Neuronal stem cell (in vitro differentiated cells): ENCODE measurements around the gene BRK1.
"Not testable (repeated sequence)": the region's sequence is repeated elsewhere in the genome, so short reads cannot be mapped to it uniquely, and the experiment has no call there.

Experiments used
- DNase-seq: peaks from one replicate; pipeline ENCODE4 v3.0.0-alpha.2; 2013; ENCODE audit warnings: low spot score
- H2AFZ ChIP-seq: one replicate; pipeline ENCODE4 v1.6.1; 2013; ENCODE audit warnings: mild to moderate bottlenecking, low read length, inconsistent platforms
- H2AK5ac ChIP-seq: 2 replicates; pipeline ENCODE4 v1.6.1; 2013; ENCODE audit warnings: low read depth, mild to moderate bottlenecking, inconsistent platforms, low read length, moderate library complexity, mixed read lengths
- H2BK120ac ChIP-seq: 2 replicates; pipeline ENCODE4 v1.6.1; 2013; ENCODE audit warnings: low read depth, mild to moderate bottlenecking, inconsistent platforms, low read length, moderate library complexity, mixed read lengths
- H2BK12ac ChIP-seq: one replicate; pipeline ENCODE4 v1.6.1; 2013; ENCODE audit warnings: low read length, inconsistent platforms
- H2BK15ac ChIP-seq: 2 replicates; pipeline ENCODE4 v1.6.1; 2013; ENCODE audit warnings: mild to moderate bottlenecking, low read length, inconsistent platforms, mixed read lengths
- H2BK5ac ChIP-seq: one replicate; pipeline ENCODE4 v1.6.1; 2013; ENCODE audit warnings: inconsistent platforms, mild to moderate bottlenecking, low read length, moderate library complexity
- H3K14ac ChIP-seq: one replicate; pipeline ENCODE4 v1.6.1; 2013; ENCODE audit warnings: low read length, inconsistent platforms
- H3K18ac ChIP-seq: 2 replicates; pipeline ENCODE4 v1.6.1; 2013; ENCODE audit warnings: low read length, inconsistent platforms
- H3K23ac ChIP-seq: 2 replicates; pipeline ENCODE4 v1.6.1; 2013; ENCODE audit warnings: low read depth, mild to moderate bottlenecking, mixed read lengths, low read length, inconsistent platforms; ENCODE audit not compliant: poor library complexity
- H3K27ac ChIP-seq: replicated peaks from 3 replicates; pipeline ENCODE4 v1.5.1; 2013; ENCODE audit warnings: low read length, inconsistent platforms
- H3K27me3 ChIP-seq, 3 experiments: 2 replicates each; pipeline ENCODE4 v1.6.1; 2013; ENCODE audit warnings: low read length in 3 of 3, mild to moderate bottlenecking in 2 of 3, inconsistent platforms in 1 of 3, low read depth in 1 of 3, mixed read lengths in 1 of 3, moderate library complexity in 1 of 3; ENCODE audit not compliant: control insufficient read depth in 3 of 3, insufficient read depth in 3 of 3
- H3K36me3 ChIP-seq, 2 donors: replicated peaks in 1 of 2; 2 replicates each; pipeline ENCODE4 v1.6.1; 2013; ENCODE audit warnings: low read length in 2 of 2; ENCODE audit not compliant: control insufficient read depth in 2 of 2, insufficient read depth in 2 of 2
- H3K4ac ChIP-seq: 2 replicates; pipeline ENCODE4 v1.6.1; 2013; ENCODE audit warnings: inconsistent platforms, mild to moderate bottlenecking, low read length, moderate library complexity
- H3K4me1 ChIP-seq, 2 donors: 1 replicate in 1 of 2; 2 replicates in 1 of 2; pipeline ENCODE4 v1.6.1; 2013; ENCODE audit warnings: low read length in 2 of 2, low read depth in 1 of 2; ENCODE audit not compliant: control insufficient read depth in 2 of 2, insufficient read depth in 1 of 2
- H3K4me2 ChIP-seq: one replicate; pipeline ENCODE4 v1.6.1; 2013; ENCODE audit warnings: mild to moderate bottlenecking, low read length, inconsistent platforms; ENCODE audit not compliant: insufficient read depth, poor library complexity, severe bottlenecking
- H3K4me3 ChIP-seq, 2 donors: 2 replicates each; pipeline ENCODE4 v1.5.1; 2013; ENCODE audit warnings: low read length in 2 of 2, mild to moderate bottlenecking in 2 of 2, inconsistent platforms in 1 of 2, moderate library complexity in 1 of 2
- H3K79me1 ChIP-seq: one replicate; pipeline ENCODE4 v1.6.1; 2013; ENCODE audit warnings: low read depth, mild to moderate bottlenecking, inconsistent platforms, low read length, moderate library complexity
- H3K9ac ChIP-seq: one replicate; pipeline ENCODE4 v1.6.1; 2013; ENCODE audit warnings: mild to moderate bottlenecking, low read depth, low read length, inconsistent platforms; ENCODE audit not compliant: poor library complexity
- H3K9me3 ChIP-seq, 2 donors: replicated peaks in 1 of 2; 2 replicates each; pipeline versions ENCODE3 to v1.6.1; 2013; ENCODE audit warnings: low read length in 2 of 2, mild to moderate bottlenecking in 2 of 2, inconsistent platforms in 1 of 2, low read depth in 1 of 2, mixed read lengths in 1 of 2, moderate library complexity in 1 of 2; ENCODE audit not compliant: control insufficient read depth in 2 of 2, insufficient read depth in 1 of 2
- H4K8ac ChIP-seq: one replicate; pipeline ENCODE4 v1.6.1; 2013; ENCODE audit warnings: low read depth, mild to moderate bottlenecking, inconsistent platforms, low read length, moderate library complexity
- H4K91ac ChIP-seq: one replicate; pipeline ENCODE4 v1.6.1; 2013; ENCODE audit warnings: low read length, low read depth, mild to moderate bottlenecking, inconsistent platforms; ENCODE audit not compliant: poor library complexity
- WGBS, 2 donors: extraction: QIAGEN DNeasy Blood & Tissue Kit; methylation state at CpG; one replicate each; pipeline ENCODE4 v1.1.7; 2013; ENCODE audit warnings: missing lambda C conversion rate in 2 of 2, mixed read lengths in 1 of 2; ENCODE audit not compliant: insufficient read length in 2 of 2, insufficient replicate concordance in 1 of 2; ENCODE audit errors: extremely low coverage in 2 of 2; 5-methylcytosine and 5-hydroxymethylcytosine counted together

BRK1 gene

DNA sequence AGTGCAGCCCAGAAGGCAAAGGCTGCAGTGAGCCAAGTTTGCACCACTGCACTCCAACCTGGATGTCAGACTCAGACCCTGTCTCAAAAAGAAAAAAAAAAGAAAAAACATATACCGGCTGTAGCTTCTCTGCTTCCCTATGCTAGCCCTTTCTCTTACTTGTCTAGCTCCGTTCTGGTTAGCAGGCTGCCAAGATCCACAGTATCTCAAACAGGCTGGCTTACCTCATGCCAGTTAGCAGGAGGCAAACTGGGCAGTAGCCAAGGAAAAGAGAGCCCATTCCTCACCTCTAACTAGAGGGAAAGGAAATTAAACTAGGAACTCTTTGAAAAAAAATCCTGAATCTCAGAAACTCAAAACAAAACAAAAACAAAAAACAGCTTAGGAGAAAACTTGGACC, 24.1 kb upstream of the BRK1 start:
- H4K8ac ChIP-seq, H3K79me1 ChIP-seq, H3K27me3 ChIP-seq, H3K9ac ChIP-seq, H2BK12ac ChIP-seq, H2AFZ ChIP-seq, H4K91ac ChIP-seq, H2AK5ac ChIP-seq, H2BK15ac ChIP-seq, H3K14ac ChIP-seq, H2BK120ac ChIP-seq, H3K4me1 ChIP-seq, H3K4ac ChIP-seq, H3K4me2 ChIP-seq, H3K27ac ChIP-seq, H3K23ac ChIP-seq, DNase-seq, H3K4me3 ChIP-seq, H3K9me3 ChIP-seq, H2BK5ac ChIP-seq, H3K18ac ChIP-seq: not testable (repeated sequence)
- WGBS, 2 donors = no CpG with 5 or more reads among the region's 2 CpGs
- H3K36me3 ChIP-seq = peaks cover 25 to 90% of the 10 kb centered on the region in 2 donors

DNA sequence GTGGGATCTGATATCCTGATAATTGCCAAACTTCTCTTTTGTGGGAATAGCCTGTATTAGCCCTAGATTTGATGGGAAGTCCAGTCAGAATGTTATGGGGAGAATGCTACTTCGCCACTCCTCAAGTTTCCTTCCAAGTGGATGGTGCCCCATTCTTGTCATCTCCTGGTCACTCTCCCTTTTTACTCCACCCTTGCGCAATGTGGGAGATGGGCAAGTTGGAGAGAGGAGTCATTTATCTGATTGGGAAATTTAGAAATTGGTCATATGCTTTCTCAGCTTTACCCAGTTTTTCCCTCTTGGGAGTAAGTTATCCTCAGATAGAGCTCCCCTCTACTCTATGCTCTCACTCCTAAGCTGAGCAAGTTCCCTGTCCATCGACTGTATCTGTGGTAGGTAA, 21.8 kb upstream of the BRK1 start:
- H3K9ac ChIP-seq = no peak overlapping the region
- no peaks in the 10 kb centered on the region for H3K27me3 ChIP-seq
- no peak overlapping the region for H2AK5ac ChIP-seq
- H2AFZ ChIP-seq = no peak overlapping the region
- no peak overlapping the region for H4K8ac ChIP-seq
- peaks cover 22 to 88% of the 10 kb centered on the region in 2 donors for H3K36me3 ChIP-seq
- no peak overlapping the region for H2BK5ac ChIP-seq
- no peak overlapping the region for H3K27ac ChIP-seq
- no peak overlapping the region for H2BK15ac ChIP-seq
- no peaks in the 10 kb centered on the region for H3K79me1 ChIP-seq
- no peaks in the 10 kb centered on the region for H3K9me3 ChIP-seq
- H3K4me2 ChIP-seq = no peak overlapping the region
- H3K4me3 ChIP-seq = no peak overlapping the region
- no peak overlapping the region for H2BK12ac ChIP-seq
- H3K4ac ChIP-seq = no peak overlapping the region
- no peak for DNase-seq
- no CpG with 5 or more reads among the region's 3 CpGs for WGBS, 2 donors
- H3K14ac ChIP-seq = no peak overlapping the region
- no peak overlapping the region for H4K91ac ChIP-seq
- H2BK120ac ChIP-seq = no peak overlapping the region
- H3K23ac ChIP-seq = no peak overlapping the region
- no peaks in the 10 kb centered on the region for H3K4me1 ChIP-seq
- H3K18ac ChIP-seq = no peak overlapping the region

DNA sequence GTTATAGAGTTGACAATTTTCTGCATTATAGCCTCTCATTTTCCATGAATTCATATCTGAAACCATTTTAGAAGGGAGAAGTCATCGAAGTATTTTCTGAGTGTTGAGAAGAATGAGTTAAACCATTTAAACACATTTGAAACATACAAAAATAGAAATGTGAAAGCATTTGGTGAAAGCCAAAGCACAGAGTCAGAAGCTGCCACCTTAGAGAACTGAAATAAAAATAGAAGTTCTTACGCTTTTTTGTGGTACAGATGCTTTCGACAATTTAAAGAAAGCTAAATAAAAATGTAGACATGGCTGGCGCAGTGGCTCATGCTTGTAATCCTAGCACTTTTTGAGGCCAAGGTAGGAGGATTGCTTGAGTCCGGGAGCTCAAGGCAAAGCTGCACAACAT, 16.4 kb upstream of the BRK1 start:
- no peak overlapping the region for H3K27ac ChIP-seq
- no peaks in the 10 kb centered on the region for H3K4me1 ChIP-seq
- no peak overlapping the region for H2BK12ac ChIP-seq
- H3K27me3 ChIP-seq = no peaks in the 10 kb centered on the region
- H4K91ac ChIP-seq = no peak overlapping the region
- WGBS, 2 donors = no CpG with 5 or more reads among the region's 5 CpGs
- H2BK15ac ChIP-seq = no peak overlapping the region
- no peak overlapping the region for H3K4me2 ChIP-seq
- H2BK120ac ChIP-seq = no peak overlapping the region
- H3K14ac ChIP-seq = no peak overlapping the region
- no peaks in the 10 kb centered on the region for H3K9me3 ChIP-seq
- DNase-seq = no peak
- H3K36me3 ChIP-seq = peaks cover 13 to 88% of the 10 kb centered on the region in 2 donors
- no peaks in the 10 kb centered on the region for H3K79me1 ChIP-seq
- H3K18ac ChIP-seq = no peak overlapping the region
- H4K8ac ChIP-seq = no peak overlapping the region
- H3K9ac ChIP-seq = no peak overlapping the region
- no peak overlapping the region for H2AK5ac ChIP-seq
- no peak overlapping the region for H3K4me3 ChIP-seq
- H3K4ac ChIP-seq = no peak overlapping the region
- H2BK5ac ChIP-seq = no peak overlapping the region
- no peak overlapping the region for H3K23ac ChIP-seq
- no peak overlapping the region for H2AFZ ChIP-seq

DNA sequence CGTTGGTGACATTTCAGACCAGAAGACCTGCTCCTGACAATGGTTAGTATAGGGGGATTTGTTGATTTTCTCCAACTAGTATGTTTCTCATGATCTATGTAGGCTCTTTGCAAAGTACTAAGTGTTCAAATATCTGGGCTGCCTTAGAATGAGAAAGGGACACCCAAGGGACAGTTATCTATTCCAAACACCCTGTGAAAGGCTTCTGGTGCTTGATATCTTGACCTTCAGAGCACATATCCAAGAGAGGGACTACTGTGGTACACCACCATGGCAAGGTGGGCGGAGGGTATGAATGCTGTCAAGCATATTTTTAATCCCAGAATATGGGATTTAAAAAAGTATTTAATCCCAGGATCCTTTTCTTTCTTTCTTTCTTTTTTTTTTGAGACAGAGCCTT, 8.6 kb upstream of the BRK1 start:
- Histone ChIP-seq H2BK12ac (no peak overlapping the region), H3K4me3 (no peak overlapping the region), H3K9me3 (no peaks in the 10 kb centered on the region), H4K8ac (no peak overlapping the region), H3K18ac (no peak overlapping the region), H2AFZ (no peak overlapping the region), H2BK5ac (no peak overlapping the region), H3K14ac (no peak overlapping the region), H2BK15ac (no peak overlapping the region), H2BK120ac (no peak overlapping the region), H3K27ac (no peak overlapping the region), H3K36me3 (peaks cover 0 to 15% of the 10 kb centered on the region in 2 donors), H3K27me3 (no peaks in the 10 kb centered on the region), H3K4me2 (no peak overlapping the region), H3K79me1 (no peaks in the 10 kb centered on the region), H3K4me1 (no peaks in the 10 kb centered on the region), H2AK5ac (no peak overlapping the region), H3K4ac (no peak overlapping the region), H4K91ac (no peak overlapping the region), H3K23ac (no peak overlapping the region), H3K9ac (no peak overlapping the region)
- DNase-seq = no peak
- no CpG with 5 or more reads among the region's 2 CpGs for WGBS, 2 donors
